HEK293 (cell line): Measurements from ENCODE around the gene SYNGAP1.

ENCODE experiments used
- BCL11A ChIP-seq: fragments of 450-650 bp; formaldehyde crosslinking; IDR thresholded peaks from 2 replicates; pipeline ENCODE4 v1.5.1; 2016; ENCODE audit warnings: low read depth, missing biosample characterization, missing genetic modification characterization
- CTCF ChIP-seq: fragments of 450-650 bp; formaldehyde crosslinking; IDR thresholded peaks from 2 replicates; pipeline ENCODE4 v1.5.1; 2016; ENCODE audit warnings: missing biosample characterization, missing genetic modification characterization
- SP3 ChIP-seq: fragments of 450-650 bp; formaldehyde crosslinking; IDR thresholded peaks from 2 replicates; pipeline ENCODE4 v1.5.1; 2016; ENCODE audit warnings: missing biosample characterization, missing genetic modification characterization
- WT1 ChIP-seq: fragments of 450-650 bp; formaldehyde crosslinking; IDR thresholded peaks from 2 replicates; pipeline ENCODE4 v1.5.1; 2016; ENCODE audit warnings: missing biosample characterization, missing genetic modification characterization
- ZBTB44 ChIP-seq: fragments of 450-650 bp; IDR thresholded peaks from 2 replicates; pipeline ENCODE4 v1.5.1; 2018; ENCODE audit warnings: missing biosample characterization, mild to moderate bottlenecking, missing genetic modification characterization
- ZNF133 ChIP-seq: fragments of 450-650 bp; formaldehyde crosslinking; IDR thresholded peaks from 2 replicates; pipeline ENCODE4 v1.5.1; 2016; ENCODE audit warnings: missing biosample characterization, missing genetic modification characterization
- ZNF221 ChIP-seq: fragments of 450-650 bp; formaldehyde crosslinking; IDR thresholded peaks from 2 replicates; pipeline ENCODE4 v1.5.1; 2017; ENCODE audit warnings: missing biosample characterization, missing genetic modification characterization, borderline replicate concordance
- ZNF274 ChIP-seq, 2 experiments: fragments of 200-500 bp in 1 of 2; fragments of 450-650 bp in 1 of 2; sonication (Bioruptor generic) in 1 of 2; formaldehyde crosslinking in 1 of 2; IDR thresholded peaks; 2 replicates each; pipeline versions ENCODE4 v1.5.1 to v1.6.1; 2014 to 2016; ENCODE audit warnings: borderline replicate concordance in 1 of 2, inconsistent platforms in 1 of 2, low read length in 1 of 2, missing biosample characterization in 1 of 2, missing genetic modification characterization in 1 of 2
- ZNF280D ChIP-seq: fragments of 450-650 bp; formaldehyde crosslinking; IDR thresholded peaks from 2 replicates; pipeline ENCODE4 v1.5.1; 2016; ENCODE audit warnings: missing biosample characterization, missing genetic modification characterization
- ZNF449 ChIP-seq: fragments of 450-650 bp; formaldehyde crosslinking; IDR thresholded peaks from 2 replicates; pipeline ENCODE4 v1.5.1; 2017; ENCODE audit warnings: missing biosample characterization, mild to moderate bottlenecking, missing genetic modification characterization, moderate library complexity
- ZNF473 ChIP-seq: fragments of 450-650 bp; formaldehyde crosslinking; IDR thresholded peaks from 2 replicates; pipeline ENCODE4 v1.5.1; 2017; ENCODE audit warnings: missing biosample characterization, missing genetic modification characterization
- ZNF530 ChIP-seq: fragments of 450-650 bp; formaldehyde crosslinking; IDR thresholded peaks from 2 replicates; pipeline ENCODE4 v1.5.1; 2016; ENCODE audit warnings: low read depth, missing biosample characterization, missing genetic modification characterization
- ZNF621 ChIP-seq: fragments of 450-650 bp; formaldehyde crosslinking; IDR thresholded peaks from 2 replicates; pipeline ENCODE4 v1.5.1; 2017; ENCODE audit warnings: missing biosample characterization, missing genetic modification characterization
- ZSCAN16 ChIP-seq: fragments of 450-650 bp; formaldehyde crosslinking; IDR thresholded peaks from 2 replicates; pipeline ENCODE4 v1.5.1; 2016; ENCODE audit warnings: missing biosample characterization, missing genetic modification characterization

GRCh38 chr6:33490621-33491020 lies 70.8 kb downstream of the SYNGAP1 start:
- TF ChIP-seq CTCF: peak; percentile 4; the same call in 1 of the 2 replicates
- no peak for TF ChIP-seq ZNF133
- no peak for TF ChIP-seq WT1 (tag by site-specific recombination)
- no peak for TF ChIP-seq ZBTB44 (tag by site-specific recombination)
- TF ChIP-seq ZNF221 (tag by site-specific recombination): no peak
- no peak for TF ChIP-seq ZSCAN16
- no peak for TF ChIP-seq ZNF274 (IDR thresholded peaks at IDR 0.05; ENCODE audit: low read length)
- no peak for TF ChIP-seq ZNF274 (tag by site-specific recombination; IDR thresholded peaks at IDR 0.05; ENCODE audit: borderline replicate concordance)
- no peak for TF ChIP-seq BCL11A (tag by site-specific recombination)
- no peak for TF ChIP-seq SP3 (tag by site-specific recombination)
- TF ChIP-seq ZNF530: no peak
- no peak for TF ChIP-seq ZNF280D (tag by site-specific recombination)
- TF ChIP-seq ZNF621 (tag by site-specific recombination): no peak
- no peak for TF ChIP-seq ZNF449
- TF ChIP-seq ZNF473 (tag by site-specific recombination): no peak
